Keratinocyte (primary cell): ENCODE data around the gene GM2A. TPM values are rescaled to one million over a fixed set of nuclear protein-coding genes. Genes with fewer than 3 reads are reported as not detected.

Experiments used
- DNase-seq: peaks from one replicate; pipeline ENCODE4 v3.0.0-alpha.2; 2011; ENCODE audit warnings: low read depth, missing footprints, low spot score
- FAIRE-seq: peaks from 2 replicates; lab custom pipeline; 2011; peaks lifted over from hg19 to GRCh38; lab: Jason Lieb, UNC
- H2AFZ ChIP-seq: 2 replicates; pipeline ENCODE4 v1.6.0; 2012; ENCODE audit warnings: low read length, control low read depth, inconsistent platforms; ENCODE audit not compliant: control insufficient read depth
- H3K27ac ChIP-seq: 2 replicates; pipeline ENCODE4 v1.5.1; 2011; ENCODE audit warnings: low read length; ENCODE audit not compliant: control insufficient read depth, insufficient read depth
- H3K27me3 ChIP-seq: 3 replicates; pipeline ENCODE4 v1.6.0; 2011; ENCODE audit warnings: low read length; ENCODE audit not compliant: control insufficient read depth, insufficient read depth; ENCODE audit errors: extremely low read depth
- H3K36me3 ChIP-seq, 2 experiments: 2 replicates in 1 of 2; 3 replicates in 1 of 2; pipeline ENCODE4 v1.5.1; 2011; ENCODE audit warnings: low read length in 2 of 2, mild to moderate bottlenecking in 1 of 2; ENCODE audit not compliant: control insufficient read depth in 2 of 2, insufficient read depth in 2 of 2; ENCODE audit errors: extremely low read depth in 1 of 2
- H3K4me1 ChIP-seq: 3 replicates; pipeline ENCODE4 v1.5.1; 2011; ENCODE audit warnings: low read length; ENCODE audit not compliant: control insufficient read depth, insufficient read depth; ENCODE audit errors: extremely low read depth
- H3K4me2 ChIP-seq: 3 replicates; pipeline ENCODE4 v1.6.0; 2011; ENCODE audit warnings: low read depth, low read length; ENCODE audit not compliant: control insufficient read depth, insufficient read depth; ENCODE audit errors: extremely low read depth
- H3K4me3 ChIP-seq, 3 experiments: fragments of 200-600 bp in 1 of 3; sonication (generic) in 1 of 3; 2 replicates in 2 of 3; 3 replicates in 1 of 3; pipeline ENCODE4 v1.5.1; 2011 to 2016; ENCODE audit warnings: low read length in 3 of 3, mild to moderate bottlenecking in 3 of 3, control low read depth in 2 of 3, inconsistent platforms in 1 of 3, low read depth in 1 of 3, mixed read lengths in 1 of 3, mixed run types in 1 of 3, moderate library complexity in 1 of 3; ENCODE audit not compliant: control insufficient read depth in 2 of 3, insufficient read depth in 2 of 3; ENCODE audit errors: extremely low read depth in 1 of 3
- H3K79me2 ChIP-seq: 2 replicates; pipeline ENCODE4 v1.6.0; 2012; ENCODE audit warnings: low read length; ENCODE audit not compliant: control insufficient read depth, insufficient read depth
- H3K9ac ChIP-seq: 3 replicates; pipeline ENCODE4 v1.6.0; 2011; ENCODE audit warnings: low read length; ENCODE audit not compliant: control insufficient read depth, insufficient read depth; ENCODE audit errors: extremely low read depth
- H3K9me1 ChIP-seq: 3 replicates; pipeline ENCODE4 v1.6.0; 2011; ENCODE audit warnings: low read length; ENCODE audit not compliant: control insufficient read depth, insufficient read depth; ENCODE audit errors: extremely low read depth
- H3K9me3 ChIP-seq: 2 replicates; pipeline ENCODE4 v1.5.1; 2012; ENCODE audit warnings: low read depth, low read length; ENCODE audit not compliant: control insufficient read depth
- H4K20me1 ChIP-seq: 3 replicates; pipeline ENCODE4 v1.6.0; 2011; ENCODE audit warnings: low read length; ENCODE audit not compliant: control insufficient read depth, insufficient read depth; ENCODE audit errors: extremely low read depth
- EZH2 ChIP-seq: IDR thresholded peaks from one replicate; pipeline ENCODE4 v1.6.1; 2012; ENCODE audit warnings: inconsistent platforms, mild to moderate bottlenecking, low read length, moderate library complexity
- dilution Hi-C: fragments of 300-500 bp; cut with MboI; formaldehyde crosslinking; loops from one replicate; pipeline ENCODE4 v1.7.0; 2020; ENCODE audit warnings: low sequenced_read_pairs; ENCODE audit not compliant: extremely low pct_ligation_motif_present
- polyA minus RNA-seq, 3 experiments: library from RNA; depleted of rRNA, polyadenylated mRNA; stranded (reverse); fragments of >200 nt; gene quantifications; 1 replicate in 1 of 3; 2 replicates in 1 of 3; 3 replicates in 1 of 3; pipeline ENCODE4 v1.2.3, GENCODE V29; 2011
- polyA plus RNA-seq, 5 experiments: library from polyadenylated mRNA; depleted of rRNA in 3 of 5; stranded (reverse) in 3 of 5; stranded (forward) in 1 of 5; unstranded in 1 of 5; fragments of >200 nt; gene quantifications; 1 replicate in 1 of 5; 2 replicates in 3 of 5; 3 replicates in 1 of 5; pipeline versions ENCODE4 v1.2.1 to v1.2.3, GENCODE V29; 2011 to 2012; ENCODE audit warnings: missing spikeins in 2 of 5, low read depth in 1 of 5, low replicate concordance in 1 of 5
- TF ChIP-seq, protein P1 (sequence below), 3 experiments: IDR thresholded peaks in 1 of 3; conservative IDR thresholded peaks in 1 of 3; optimal IDR thresholded peaks in 1 of 3; 2 replicates in 2 of 3; 3 replicates in 1 of 3; pipeline versions ENCODE3 to v1.5.1; 2011; ENCODE audit warnings: low read length in 3 of 3, mild to moderate bottlenecking in 3 of 3, moderate library complexity in 2 of 3, control low read depth in 1 of 3, inconsistent platforms in 1 of 3; ENCODE audit not compliant: insufficient read depth in 2 of 3; ENCODE audit errors: extremely low read depth in 1 of 3

GM2A gene
- polyA plus RNA-seq (98.5 to 167 TPM (median 117 TPM) in 3 replicates), polyA minus RNA-seq (133 to 264 TPM (median 155 TPM) in 3 replicates)
- 64.8 TPM for polyA plus RNA-seq (2011; ENCODE audit: low read depth)
- polyA plus RNA-seq (2011; cell fraction: cytosol; rRNA removed), result 149 and 152 TPM in 2 replicates
- polyA plus RNA-seq (2011; cell fraction: nucleus; rRNA removed), result 196 and 231 TPM in 2 replicates
- polyA plus RNA-seq (2012; ENCODE audit: low replicate concordance), result 125 and 194 TPM in 2 replicates
- polyA minus RNA-seq (2011; cell fraction: cytosol; rRNA and poly(A)+ RNA removed), result 148 TPM
- polyA minus RNA-seq (2011; cell fraction: nucleus; rRNA and poly(A)+ RNA removed), result 103 and 169 TPM in 2 replicates

DNA sequence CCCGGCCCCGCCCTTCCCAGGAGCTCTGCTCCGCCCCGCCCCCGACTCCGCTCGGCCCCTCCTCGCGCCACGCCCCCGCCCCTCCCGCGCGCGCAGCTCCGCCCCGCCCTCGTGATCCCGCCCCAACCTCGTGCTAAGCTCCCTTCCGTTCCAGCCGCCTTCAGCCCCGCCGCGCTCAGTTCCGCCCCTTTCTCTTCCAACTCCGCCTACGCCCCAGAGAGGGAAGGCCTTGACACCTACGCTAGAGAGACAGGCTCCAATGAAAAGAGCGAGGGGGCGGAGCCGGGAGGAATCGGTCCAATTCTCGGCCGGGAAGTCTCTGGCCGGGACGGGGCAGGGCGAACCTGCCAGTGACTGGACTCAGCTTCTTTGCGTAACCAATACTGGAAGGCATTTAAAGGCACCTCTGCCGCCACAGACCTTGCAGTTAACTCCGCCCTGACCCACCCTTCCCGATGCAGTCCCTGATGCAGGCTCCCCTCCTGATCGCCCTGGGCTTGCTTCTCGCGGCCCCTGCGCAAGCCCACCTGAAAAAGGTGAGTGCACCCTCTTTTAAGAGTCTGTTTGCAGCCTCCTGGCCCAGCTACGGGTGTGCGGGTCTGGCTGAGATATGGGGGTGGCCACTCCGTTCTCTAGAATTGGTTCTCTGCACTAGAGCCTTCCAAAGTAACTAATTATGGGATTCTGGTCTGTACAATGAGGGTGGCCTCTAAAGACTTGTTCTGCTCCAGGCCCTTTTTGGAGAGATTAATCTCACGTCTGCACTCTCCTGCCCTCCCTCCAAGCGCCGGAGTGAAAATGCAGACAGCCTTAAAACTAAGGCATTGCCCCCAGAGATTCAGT is at the start of gene GM2A:
Gene GM2A (plus strand): TSS at position 424 of the 843 bp plus-strand sequence. CDS start 32 bp downstream, at position 456.
- FAIRE-seq (peak; percentile 65), DNase-seq (peak; percentile 93)
- no peaks in the 10 kb centered on the region for H3K9me3 ChIP-seq
- no peaks in the 10 kb centered on the region for H3K36me3 ChIP-seq
- H3K9me1 ChIP-seq, result no peaks in the 10 kb centered on the region
- no peaks in the 10 kb centered on the region for H3K27me3 ChIP-seq
- no peaks in the 10 kb centered on the region for H4K20me1 ChIP-seq
- peak within 1 kb of the TSS; percentile 99 for H3K4me2 ChIP-seq
- H2AFZ ChIP-seq, result peak within 1 kb of the TSS; percentile 80
- peak within 1 kb of the TSS; percentile 88 for H3K9ac ChIP-seq
- dilution Hi-C loops, result no loop called here
- H3K4me3 ChIP-seq, result peak within 1 kb of the TSS; percentile 59 to 97 (median 92)
- TF ChIP-seq, protein P1, sequence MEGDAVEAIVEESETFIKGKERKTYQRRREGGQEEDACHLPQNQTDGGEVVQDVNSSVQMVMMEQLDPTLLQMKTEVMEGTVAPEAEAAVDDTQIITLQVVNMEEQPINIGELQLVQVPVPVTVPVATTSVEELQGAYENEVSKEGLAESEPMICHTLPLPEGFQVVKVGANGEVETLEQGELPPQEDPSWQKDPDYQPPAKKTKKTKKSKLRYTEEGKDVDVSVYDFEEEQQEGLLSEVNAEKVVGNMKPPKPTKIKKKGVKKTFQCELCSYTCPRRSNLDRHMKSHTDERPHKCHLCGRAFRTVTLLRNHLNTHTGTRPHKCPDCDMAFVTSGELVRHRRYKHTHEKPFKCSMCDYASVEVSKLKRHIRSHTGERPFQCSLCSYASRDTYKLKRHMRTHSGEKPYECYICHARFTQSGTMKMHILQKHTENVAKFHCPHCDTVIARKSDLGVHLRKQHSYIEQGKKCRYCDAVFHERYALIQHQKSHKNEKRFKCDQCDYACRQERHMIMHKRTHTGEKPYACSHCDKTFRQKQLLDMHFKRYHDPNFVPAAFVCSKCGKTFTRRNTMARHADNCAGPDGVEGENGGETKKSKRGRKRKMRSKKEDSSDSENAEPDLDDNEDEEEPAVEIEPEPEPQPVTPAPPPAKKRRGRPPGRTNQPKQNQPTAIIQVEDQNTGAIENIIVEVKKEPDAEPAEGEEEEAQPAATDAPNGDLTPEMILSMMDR (optimal IDR thresholded peaks at IDR 0.05 in 1 of 3, IDR thresholded peaks at IDR 0.05 in 1 of 3, conservative IDR thresholded peaks at IDR 0.05 in 1 of 3; ENCODE audit: extremely low read depth in 1 of 3, insufficient read depth in 2 of 3, low read length in 3 of 3), result no peak
- TF ChIP-seq EZH2, result no peak
- peaks cover 30% of the 10 kb centered on the region for H3K4me1 ChIP-seq
- peaks cover 37% of the 10 kb centered on the region for H3K79me2 ChIP-seq
- H3K27ac ChIP-seq, result peak within 1 kb of the TSS; percentile 91

DNA sequence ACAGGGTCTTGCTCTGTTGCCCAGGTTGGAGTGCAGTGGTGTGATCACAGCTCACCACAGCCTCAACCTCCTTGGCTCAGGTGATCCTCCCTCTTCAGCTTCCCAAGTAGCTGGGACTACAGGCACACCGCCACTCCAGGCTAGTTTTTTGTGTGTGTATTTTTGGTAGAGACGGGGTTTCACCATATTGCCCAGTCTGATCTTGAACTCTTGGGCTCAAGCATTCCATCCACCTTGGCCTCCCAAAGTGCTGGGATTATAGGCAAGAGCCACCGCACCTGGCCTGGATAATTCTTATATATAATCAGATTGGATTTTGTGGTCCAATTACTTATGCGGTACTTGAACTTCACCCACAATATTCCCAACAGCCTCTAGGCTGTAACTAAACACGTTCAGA is 48.9 kb upstream of the GM2A start:
- Histone ChIP-seq H3K36me3 (no peaks in the 10 kb centered on the region), H3K79me2 (no peaks in the 10 kb centered on the region), H3K27me3 (no peaks in the 10 kb centered on the region), H3K9ac (no peak overlapping the region), H4K20me1 (no peaks in the 10 kb centered on the region), H3K9me3 (no peaks in the 10 kb centered on the region), H3K27ac (no peak overlapping the region), H3K9me1 (no peaks in the 10 kb centered on the region), H2AFZ (no peak overlapping the region), H3K4me3 (no peak overlapping the region), H3K4me2 (no peak overlapping the region), H3K4me1 (peaks cover 9% of the 10 kb centered on the region)
- DNase-seq (no peak), FAIRE-seq (no peak)
- TF ChIP-seq, protein P1 (optimal IDR thresholded peaks at IDR 0.05 in 1 of 3, IDR thresholded peaks at IDR 0.05 in 1 of 3, conservative IDR thresholded peaks at IDR 0.05 in 1 of 3; ENCODE audit: extremely low read depth in 1 of 3, insufficient read depth in 2 of 3, low read length in 3 of 3), result no peak
- no peak for TF ChIP-seq EZH2
- dilution Hi-C loops, result no loop called here
